GM21515 (cell line): ENCODE data around the gene SMIM14.
"Not testable (repeated sequence)": the region's sequence is repeated elsewhere in the genome, so short reads cannot be mapped to it uniquely, and the experiment has no call there.

Experiments used
- ATAC-seq: cut with Tn5 transposase; IDR thresholded peaks from one replicate; pipeline ENCODE4 v1.9.1; 2021; ENCODE audit not compliant: unreplicated experiment

Gene SMIM14

DNA sequence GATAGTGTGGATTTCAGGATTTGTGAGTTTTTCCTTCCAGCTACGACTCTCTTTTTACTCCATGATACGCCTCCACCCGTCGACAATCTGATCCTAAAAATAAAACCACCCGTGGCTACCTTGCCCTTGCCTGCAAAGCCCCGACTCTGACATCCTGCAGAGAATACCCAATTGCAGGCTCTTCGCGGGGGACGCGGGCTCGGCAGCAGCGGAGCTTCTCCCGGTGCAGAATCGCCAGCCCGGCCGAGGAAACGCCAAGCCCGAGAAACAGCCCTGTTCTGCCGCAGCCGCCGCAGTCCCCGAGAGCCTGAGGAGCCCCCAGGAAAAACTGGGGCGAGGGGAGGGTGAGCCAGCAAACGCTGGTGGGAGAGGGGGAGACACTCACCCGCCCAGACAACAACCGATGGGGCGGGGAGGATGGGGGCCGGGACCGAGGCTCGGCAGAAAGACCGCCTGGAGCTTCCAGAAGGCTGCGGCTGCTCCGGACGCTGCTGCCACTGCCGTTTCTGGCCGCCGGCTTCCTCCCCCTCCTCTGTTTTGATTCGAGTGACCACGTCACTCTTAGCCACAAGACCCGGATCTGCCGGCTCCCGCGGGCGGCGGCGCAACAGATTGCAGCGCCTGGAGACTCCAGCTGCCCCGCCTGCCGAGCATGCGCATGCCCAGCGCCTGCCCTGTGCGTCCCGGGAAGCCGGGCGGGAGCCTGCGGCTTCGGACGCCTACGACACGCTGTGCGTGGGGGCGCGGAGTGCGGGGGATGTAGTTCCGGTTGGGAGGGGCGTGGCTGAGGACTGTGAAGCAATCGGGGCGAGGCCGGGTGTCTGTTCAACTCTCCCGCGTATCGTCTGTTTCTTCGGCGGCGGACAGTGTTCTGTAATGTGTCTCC, at the start of gene SMIM14:
TSS of gene SMIM14 (minus strand) at position 512 of the 886 bp plus-strand sequence. CDS start 33,720 bp downstream, outside the sequence.
- peak; percentile 80 for ATAC-seq

DNA sequence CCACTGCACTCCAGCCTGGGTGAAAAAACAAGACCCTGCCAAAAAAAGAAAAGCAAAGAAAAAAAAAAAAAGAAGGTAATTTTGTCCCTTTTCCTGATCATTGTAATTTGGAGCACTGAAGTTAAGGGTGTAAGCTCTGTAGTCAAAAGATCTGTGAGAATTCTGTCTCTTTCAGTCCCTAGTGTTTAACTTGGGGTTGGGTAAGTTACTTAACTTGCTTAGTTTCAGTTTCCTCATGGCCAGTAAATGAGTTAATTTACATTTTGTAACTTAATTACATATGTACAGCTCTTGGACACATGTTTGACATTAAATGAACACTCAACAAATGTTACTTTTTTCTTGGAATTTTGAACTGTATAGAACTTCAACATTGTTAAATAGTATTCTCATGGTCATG, 48.3 kb upstream of the SMIM14 start:
- no peak for ATAC-seq

GRCh38 chr4:39685990-39686389, 47.3 kb upstream of the SMIM14 start:
- no peak for ATAC-seq

GRCh38 chr4:39682138-39682537, 43.5 kb upstream of the SMIM14 start:
- ATAC-seq = peak; percentile 84

DNA sequence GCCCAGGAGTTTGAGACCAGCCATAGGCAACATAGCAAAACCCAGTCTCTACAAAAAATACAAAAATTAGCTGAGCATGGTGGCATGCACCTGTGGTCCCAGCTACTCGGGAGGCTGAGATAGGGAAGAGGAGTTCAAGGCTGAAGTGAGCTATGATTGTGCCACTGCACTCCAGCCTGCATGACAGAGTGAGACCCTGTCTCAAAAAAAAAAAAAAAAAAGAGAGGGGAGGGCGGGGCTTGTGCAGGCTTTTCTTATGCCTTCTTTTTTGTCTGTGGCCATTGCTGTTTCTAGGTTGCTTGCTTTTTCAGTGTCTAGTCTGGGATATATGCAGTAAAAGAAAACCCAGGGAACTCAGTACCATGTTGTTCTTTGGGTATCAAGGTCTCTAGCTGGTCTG, 42.3 kb upstream of the SMIM14 start:
- ATAC-seq = not testable (repeated sequence)

DNA sequence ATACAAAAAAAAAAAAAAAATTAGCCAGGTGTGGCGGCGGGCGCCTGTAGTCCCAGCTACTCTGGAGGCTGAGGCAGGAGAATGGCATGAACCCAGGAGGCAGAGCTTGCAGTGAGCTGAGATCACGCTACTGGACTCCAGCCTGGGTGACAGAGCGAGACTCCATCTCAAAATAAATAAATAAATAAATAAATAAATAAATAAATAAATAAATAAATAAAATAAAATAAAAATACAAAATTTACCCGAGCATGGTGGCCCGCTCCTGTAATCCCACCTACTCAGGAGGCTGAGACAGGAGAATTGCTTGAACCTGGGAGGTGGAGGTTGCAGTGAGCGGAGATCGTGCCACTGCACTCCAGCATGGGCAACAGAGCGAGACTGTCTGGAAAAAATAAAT, 37.0 kb upstream of the SMIM14 start:
- ATAC-seq = not testable (repeated sequence)

- not testable (repeated sequence) for ATAC-seq
These were observed 31.6 kb upstream of the SMIM14 start for GRCh38 chr4:39670296-39670695.

- no peak for ATAC-seq
These were observed 30.2 kb upstream of the SMIM14 start for GRCh38 chr4:39668887-39669286.

DNA sequence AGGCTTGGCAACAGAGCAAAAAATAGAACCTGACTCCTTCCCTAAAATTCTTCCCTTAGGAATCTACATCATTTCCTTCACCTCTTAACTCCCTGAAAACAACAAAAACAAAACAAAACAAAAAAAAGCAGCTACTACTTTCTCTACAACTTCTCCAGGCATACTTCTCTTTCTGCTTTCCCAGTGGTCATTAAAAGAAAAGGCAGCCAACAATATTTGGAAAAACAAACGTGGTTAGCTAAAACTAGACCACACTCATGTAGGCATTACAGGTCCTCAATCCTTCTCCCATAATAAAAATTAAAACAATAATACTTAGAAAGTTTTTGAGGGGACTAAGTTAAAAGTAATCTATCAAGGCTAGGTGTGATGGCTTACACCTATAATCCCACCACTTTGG, 29.0 kb upstream of the SMIM14 start:
- ATAC-seq = no peak

GRCh38 chr4:39664828-39665731, 26.4 kb upstream of the SMIM14 start:
- no peak for ATAC-seq

DNA sequence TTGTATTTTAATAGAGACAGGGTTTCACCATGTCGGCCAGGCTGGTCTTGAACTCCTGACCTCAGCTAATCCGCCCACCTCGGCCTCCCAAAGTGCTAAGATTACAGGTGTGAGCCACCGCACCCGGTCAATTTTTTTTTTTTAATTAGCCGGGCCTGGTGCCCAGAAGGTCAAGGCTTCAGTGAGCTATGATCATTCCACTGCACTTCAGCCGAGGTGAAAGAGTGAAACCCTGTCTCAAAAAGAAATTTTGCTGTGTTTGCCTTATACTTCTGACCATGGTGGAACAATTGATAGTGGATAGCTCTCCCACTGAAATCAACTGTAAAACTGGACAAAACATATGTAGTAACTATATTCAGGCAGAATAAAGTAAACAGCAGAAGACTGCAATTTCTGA, 24.0 kb upstream of the SMIM14 start:
- ATAC-seq = no peak

DNA sequence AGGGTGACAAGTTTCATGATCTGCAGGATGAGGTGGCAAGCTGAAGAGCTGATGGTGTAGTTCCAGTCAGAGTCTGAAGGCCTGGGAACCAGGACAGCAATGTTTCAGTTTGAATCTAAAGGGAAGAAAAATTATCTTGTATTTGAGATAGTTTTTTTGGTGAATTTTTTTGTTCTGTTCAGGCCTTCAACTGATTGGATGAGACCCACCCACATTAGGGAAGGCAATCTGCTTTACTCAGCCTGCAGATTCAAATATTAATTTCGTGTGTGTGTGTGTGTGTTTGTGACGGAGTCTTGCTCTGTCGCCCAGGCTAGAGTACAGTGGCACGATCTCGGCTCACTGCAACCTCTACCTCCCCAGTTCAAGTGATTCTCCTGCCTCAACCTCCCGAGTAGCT, 22.1 kb upstream of the SMIM14 start:
- ATAC-seq = no peak

DNA sequence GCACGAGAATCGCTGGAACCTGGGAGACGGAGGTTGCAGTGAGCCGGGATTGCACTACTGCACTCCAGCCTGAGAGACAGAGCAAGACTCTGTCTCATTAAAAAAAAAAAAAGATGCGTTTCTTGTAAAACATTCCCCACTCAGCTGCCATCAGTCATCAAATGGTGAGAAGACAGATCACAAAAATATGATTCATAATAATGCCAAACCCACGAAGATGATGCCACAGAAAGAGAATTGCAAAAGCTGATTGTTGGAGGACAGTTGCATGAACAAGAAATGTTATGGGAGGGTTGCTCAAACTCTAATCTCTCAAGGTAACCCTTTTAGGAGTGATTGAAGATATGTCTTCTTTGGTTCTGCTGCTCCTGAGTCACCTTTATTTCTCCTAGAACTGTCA, 21.4 kb upstream of the SMIM14 start:
- no peak for ATAC-seq

DNA sequence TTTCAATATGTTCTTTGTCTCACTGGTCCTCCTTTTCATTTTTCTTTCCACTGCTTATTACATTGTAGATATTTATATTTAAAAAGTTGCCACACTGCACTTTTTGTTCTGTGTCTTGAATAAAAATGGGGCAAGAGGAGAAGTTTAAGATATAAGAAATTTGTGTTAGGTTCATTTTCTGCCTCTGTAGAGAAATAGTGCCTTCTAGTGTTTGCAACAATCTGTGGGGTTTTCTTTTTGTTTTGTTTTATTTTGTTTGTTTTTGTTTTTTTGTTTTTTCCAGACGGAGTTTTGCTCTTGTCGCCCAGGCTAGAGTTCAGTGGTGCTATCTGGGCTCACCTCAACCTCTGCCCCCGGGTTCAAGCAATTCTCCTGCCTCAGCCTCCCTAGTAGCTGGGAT, 20.1 kb upstream of the SMIM14 start:
- ATAC-seq = no peak

- peak; percentile 77 for ATAC-seq
These were observed 18.8 kb upstream of the SMIM14 start for GRCh38 chr4:39657465-39657864.

DNA sequence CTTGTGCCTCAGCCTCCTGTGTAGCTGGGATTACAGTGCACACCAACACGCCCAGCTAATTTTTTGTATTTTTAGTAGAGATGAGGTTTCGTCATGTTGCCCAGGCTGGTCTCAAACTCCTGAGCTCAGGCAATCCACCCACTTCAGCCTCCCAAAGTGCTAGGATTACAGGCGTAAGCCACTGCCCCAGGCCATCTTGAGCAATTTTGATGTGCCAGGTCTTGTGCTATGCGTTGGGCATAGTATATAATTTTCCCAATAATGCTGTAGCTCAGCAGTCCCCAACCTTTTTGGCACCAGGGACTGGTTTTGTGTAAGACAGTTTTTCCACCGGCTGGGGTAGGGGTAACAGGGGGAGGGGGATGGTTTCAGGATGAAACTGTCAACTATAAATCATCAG, 18.0 kb upstream of the SMIM14 start:
- ATAC-seq = not testable (repeated sequence)

DNA sequence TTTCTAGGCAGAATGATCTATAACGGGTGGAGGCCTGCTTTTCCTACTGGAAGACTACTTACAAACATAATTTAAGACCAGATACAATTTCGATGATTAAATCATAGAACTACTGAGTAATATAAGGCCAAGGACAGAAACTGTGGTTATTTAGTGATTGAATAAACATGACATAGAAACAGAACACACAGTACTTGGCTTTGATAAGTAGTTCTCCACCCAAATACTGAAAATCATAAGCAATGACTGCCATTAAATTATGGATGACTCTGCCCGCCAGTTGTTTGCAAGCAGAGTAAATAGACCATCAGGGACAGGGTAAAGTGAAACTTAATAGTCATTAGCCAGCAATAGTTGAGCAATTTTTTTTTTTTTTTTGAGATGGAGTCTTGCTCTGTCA, 17.2 kb upstream of the SMIM14 start:
- no peak for ATAC-seq

- no peak for ATAC-seq
These were observed 16.5 kb upstream of the SMIM14 start for GRCh38 chr4:39655211-39655610.

DNA sequence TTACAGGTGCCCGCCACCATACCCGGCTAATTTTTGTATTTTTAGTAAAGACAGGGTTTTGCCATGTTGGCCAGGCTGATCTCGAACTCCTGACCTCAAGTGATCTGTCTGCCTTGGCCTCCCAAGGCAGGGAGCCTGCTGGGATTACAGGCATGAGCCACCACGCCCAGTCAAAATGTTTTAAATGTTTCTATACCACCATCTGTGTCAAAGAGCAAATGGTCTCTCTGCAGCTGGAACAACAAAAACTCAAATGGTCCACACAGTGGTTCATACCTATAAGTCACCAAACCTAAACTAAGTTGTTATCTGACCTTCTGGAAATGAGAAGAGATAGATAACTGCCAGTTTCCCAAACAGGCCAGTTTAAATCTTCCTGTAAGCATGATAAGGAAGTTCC, 12.9 kb upstream of the SMIM14 start:
- not testable (repeated sequence) for ATAC-seq

DNA sequence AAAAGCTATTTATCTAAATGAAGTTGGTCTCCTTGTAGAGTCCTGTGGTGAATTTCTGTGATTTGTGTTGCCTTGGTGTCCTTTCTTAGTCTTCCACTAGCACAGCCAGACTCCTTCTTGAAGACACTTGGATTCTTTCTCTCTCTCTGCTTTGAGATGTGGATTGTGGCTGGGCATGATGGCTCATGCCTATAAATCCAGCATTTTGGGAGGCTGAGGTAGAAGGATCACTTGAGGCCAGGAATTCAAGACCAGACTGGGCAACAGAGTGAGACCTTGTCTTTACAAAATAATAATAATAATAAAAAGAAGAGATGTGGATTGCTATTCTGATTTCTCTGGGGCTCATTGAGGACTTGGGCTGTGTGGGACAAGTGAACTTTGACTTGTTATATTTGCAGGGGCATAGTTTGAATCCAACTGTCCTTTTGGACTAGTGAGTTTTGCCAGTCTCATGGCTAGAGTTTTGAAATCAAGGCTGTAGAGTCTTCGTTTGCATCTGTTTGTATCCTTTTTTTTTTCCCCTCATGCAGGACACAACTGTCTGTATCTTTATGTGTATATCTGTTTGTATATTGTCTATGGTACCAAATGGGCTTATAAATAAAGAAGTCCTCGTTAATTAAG, 11.1 kb upstream of the SMIM14 start:
- no peak for ATAC-seq

DNA sequence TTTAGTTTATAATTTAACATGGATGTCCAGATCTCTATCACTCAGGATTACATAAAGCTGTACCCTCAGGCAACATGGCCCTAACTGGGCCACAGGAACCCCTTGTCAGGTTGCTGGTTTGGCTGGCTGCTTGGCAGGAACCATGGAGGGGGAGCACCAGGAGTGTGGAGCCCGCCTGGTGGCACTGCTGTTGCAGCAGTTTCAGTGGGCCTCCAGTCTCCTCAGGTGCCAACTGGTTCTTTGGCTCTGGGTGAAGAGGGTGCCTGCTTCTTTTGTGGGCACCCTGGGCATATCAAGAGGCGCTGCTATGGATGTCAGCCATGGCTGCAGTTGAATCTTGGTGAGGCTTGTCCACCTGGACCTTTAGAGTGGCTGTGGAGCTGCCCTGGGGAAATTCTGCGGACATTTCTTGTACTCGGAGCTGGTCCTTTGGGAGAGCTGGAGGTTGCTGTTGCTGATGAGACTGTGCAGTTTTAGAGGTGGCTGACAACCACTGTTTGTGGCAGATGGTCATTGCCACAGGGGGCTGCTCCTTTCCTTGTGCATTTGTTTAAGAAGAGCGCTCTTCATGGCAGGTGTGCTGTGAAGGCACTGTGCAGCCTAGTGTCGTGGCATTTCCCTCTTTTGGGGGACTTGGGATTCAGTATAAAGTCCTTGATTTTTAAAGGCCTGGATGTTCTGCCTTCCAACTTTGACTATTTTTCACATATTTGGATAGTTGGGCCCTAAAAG, 10.3 kb upstream of the SMIM14 start:
- no peak for ATAC-seq
